Astrocyte of the cerebellum (primary cell): ENCODE results near the gene TTLL8.

ENCODE experiments used
- DNase-seq: peaks from one replicate; pipeline ENCODE4 v3.0.0-alpha.2; 2011; ENCODE audit warnings: low read depth
- H3K4me3 ChIP-seq: 2 replicates; pipeline ENCODE4 v1.5.1; 2011; ENCODE audit warnings: mild to moderate bottlenecking, low read depth, low read length, moderate library complexity
- in situ Hi-C: cut with HindIII; loops from 2 replicates; pipeline ENCODE4 v1.10.0; 2017; ENCODE audit warnings: low sequenced_read_pairs
- TF ChIP-seq, protein P1 (sequence below): IDR thresholded peaks from 2 replicates; pipeline ENCODE4 v1.5.1; 2012; ENCODE audit warnings: low read length, low read depth, moderate library complexity, mild to moderate bottlenecking; ENCODE audit errors: missing control alignments

The TTLL8 gene

DNA sequence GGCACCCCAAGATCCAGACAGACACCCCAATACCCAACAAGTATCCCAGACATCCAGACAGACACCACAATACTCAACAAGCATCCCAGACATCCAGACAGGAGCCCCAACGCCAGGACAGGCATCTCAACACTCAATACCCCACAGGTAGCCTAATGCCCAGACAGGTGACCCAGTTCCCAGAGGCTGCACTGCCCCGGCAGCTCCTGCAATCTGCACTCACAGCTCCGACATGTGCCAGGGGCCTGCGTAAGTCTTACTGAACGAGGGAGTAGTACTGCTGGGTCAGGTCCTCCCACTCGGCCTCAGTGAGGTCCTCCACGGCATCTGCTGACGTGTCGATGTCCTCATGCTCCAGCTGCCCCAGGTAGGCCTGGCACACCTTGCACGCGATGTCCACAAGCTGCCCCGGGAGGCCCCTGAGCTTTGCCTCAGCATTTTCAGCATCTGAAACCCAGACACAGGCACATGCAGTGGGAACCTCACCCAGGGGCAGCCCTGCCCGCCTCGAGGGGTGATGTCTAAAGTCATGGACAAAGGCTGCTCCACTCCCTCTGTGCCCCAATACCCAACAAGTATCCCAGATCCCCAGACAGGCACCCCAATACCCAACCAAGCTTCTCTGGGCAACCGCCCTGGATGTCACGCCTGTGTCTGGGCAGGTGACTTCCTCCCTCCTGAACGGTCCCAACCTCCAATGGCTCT is 16.6 kb downstream of the TTLL8 start:
- DNase-seq = no peak
- H3K4me3 ChIP-seq = no peak overlapping the region
- TF ChIP-seq, protein P1, sequence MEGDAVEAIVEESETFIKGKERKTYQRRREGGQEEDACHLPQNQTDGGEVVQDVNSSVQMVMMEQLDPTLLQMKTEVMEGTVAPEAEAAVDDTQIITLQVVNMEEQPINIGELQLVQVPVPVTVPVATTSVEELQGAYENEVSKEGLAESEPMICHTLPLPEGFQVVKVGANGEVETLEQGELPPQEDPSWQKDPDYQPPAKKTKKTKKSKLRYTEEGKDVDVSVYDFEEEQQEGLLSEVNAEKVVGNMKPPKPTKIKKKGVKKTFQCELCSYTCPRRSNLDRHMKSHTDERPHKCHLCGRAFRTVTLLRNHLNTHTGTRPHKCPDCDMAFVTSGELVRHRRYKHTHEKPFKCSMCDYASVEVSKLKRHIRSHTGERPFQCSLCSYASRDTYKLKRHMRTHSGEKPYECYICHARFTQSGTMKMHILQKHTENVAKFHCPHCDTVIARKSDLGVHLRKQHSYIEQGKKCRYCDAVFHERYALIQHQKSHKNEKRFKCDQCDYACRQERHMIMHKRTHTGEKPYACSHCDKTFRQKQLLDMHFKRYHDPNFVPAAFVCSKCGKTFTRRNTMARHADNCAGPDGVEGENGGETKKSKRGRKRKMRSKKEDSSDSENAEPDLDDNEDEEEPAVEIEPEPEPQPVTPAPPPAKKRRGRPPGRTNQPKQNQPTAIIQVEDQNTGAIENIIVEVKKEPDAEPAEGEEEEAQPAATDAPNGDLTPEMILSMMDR = no peak
- in situ Hi-C loops = no loop called here

DNA sequence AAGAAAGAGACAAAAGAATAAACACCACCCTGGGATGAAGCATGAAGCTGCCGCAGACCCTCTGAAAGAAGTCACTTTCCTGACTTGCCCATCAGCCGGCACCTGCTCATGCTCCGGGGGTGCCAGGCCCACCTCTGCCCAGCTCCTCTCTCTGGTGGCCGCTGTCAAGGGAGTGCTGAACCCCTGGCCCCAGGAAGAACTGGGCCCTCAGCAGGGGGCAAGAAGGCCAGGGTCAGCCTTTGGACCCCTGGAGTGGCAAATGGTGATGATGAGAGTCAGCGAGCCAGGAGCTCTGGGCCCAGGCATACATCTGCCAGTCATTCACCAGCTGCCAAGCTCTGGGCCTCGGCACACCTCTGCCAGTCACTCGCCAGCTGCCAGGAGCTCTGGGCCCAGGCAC is 17.4 kb downstream of the TTLL8 start:
- no peak for DNase-seq
- in situ Hi-C loops = no loop called here
- TF ChIP-seq, protein P1 = no peak
- H3K4me3 ChIP-seq = no peak overlapping the region

DNA sequence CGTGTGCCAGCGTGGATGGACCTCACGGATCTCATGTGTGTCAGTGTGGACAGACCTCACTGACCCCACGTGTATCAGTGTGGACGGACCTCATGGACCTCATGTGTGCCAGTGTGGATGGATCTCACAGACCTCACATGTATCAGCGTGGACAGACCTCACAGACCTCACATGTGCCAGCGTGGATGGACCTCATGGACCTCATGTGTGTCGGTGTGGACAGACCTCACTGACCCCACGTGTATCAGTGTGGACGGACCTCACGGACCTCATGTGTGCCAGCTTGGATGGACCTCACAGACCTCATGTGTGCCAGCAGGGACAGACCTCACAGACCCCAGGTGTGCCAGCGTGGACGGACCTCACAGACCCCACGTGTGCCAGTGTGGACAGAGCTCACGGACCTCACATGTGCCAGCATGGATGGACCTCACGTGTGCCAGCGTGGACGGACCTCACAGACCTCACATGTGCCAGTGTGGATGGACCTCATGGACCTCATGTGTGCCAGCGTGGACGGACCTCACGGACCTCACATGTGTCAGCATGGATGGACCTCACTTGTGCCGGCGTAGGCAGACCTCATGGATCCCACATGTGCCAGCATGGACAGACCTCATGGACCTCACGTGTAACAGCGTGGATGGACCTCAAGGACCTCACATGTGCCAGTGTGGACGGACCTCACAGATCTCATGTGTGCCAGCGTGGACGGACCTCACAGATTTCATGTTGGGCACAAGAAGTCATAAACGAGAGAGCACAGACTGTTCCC is 18.2 kb downstream of the TTLL8 start:
- in situ Hi-C loops = no loop called here
- H3K4me3 ChIP-seq = no peak overlapping the region
- DNase-seq = no peak
- TF ChIP-seq, protein P1 = no peak

DNA sequence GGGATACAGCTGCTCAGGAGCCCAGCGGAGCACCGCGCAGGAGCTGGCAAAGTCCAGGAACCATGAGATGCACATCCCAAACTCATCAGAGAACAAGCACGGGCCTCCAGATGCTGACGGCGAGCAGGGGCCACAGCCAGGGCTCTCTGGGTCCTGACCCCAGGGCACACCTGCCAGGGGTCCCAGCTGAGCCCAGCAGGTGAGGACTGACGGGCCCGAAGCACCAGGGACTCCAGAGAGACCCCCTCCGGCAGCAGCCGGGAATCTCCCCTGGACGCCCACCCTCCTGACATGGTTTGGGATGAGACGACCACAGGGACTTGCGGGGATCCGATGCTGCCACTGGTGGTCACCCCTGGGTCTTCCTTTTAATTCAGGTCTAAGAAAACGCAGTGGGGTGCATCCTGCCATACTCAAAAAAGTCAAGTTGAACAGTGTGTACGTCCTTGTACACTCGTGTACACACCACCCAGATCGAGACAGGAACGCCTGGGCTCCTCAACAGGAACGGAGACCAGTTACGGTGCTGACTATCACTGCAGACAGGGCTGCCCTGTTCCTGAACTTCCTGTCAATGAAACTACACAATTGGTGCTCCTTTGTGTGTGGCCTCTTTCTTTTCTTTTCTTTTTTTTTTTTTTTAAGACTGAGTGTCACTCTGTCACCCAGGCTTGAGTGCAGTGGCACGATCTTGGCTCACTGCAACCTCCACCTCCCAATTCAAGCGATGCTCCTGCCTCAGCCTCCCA is 21.9 kb downstream of the TTLL8 start:
- DNase-seq = no peak
- H3K4me3 ChIP-seq = no peak overlapping the region
- TF ChIP-seq, protein P1 = no peak
- in situ Hi-C loops = no loop called here

DNA sequence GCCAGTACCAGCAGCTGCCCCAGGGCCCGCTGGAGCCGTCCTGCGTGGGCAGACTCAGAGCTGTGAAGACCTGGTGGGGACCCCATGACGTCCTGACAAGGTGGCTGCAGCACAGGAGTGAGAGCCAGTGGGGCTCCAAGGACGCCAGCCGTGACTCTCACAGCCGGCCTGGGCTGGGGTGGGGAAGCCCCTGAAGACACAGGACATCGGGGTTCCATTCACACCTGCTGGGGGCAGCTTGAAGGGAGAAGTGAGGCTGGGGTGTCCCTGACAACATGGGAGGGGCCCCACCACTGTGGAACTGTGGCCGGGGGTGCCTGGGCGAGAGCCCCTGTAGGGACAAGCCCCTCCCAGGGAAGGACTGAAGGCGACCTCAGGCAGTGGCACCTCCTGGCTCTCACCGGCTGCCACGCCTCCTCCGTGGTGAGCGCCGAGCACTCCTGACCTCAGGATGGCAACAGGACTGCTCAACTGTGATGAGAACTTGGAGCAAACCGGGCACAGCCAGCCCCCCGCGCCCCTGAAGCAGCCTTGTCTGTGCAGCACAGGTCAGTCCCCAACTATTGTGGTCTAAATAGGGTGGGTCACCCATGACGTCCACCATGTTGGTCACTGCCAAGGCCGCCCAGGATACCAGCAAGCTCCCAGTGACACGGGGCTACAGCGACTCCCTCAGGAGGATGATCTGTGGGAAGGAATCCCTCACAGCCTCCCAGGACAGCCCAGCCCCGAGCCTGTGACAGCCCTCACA is 22.8 kb downstream of the TTLL8 start:
- DNase-seq = no peak
- TF ChIP-seq, protein P1 = no peak
- H3K4me3 ChIP-seq = no peak overlapping the region
- in situ Hi-C loops = no loop called here
